SKM-1 treated with dmso at 0.1 percent for 144 hours (cell line): ENCODE measurements around the gene MAGI2.
A peak's percentile ranks its signal among the peaks of the same experiment; 100 is the strongest.
"Not testable (repeated sequence)": the region's sequence is repeated elsewhere in the genome, so short reads cannot be mapped to it uniquely, and the experiment has no call there.

Experiments used
- DNase-seq: peaks from one replicate; lab custom pipeline; 2025; ENCODE audit not compliant: unreplicated experiment; lab: John Stamatoyannopoulos, UW

Gene MAGI2

GRCh38 chr7:79452032-79452494, 1.4 kb downstream of the MAGI2 start:
- peak; percentile 49 for DNase-seq

DNA sequence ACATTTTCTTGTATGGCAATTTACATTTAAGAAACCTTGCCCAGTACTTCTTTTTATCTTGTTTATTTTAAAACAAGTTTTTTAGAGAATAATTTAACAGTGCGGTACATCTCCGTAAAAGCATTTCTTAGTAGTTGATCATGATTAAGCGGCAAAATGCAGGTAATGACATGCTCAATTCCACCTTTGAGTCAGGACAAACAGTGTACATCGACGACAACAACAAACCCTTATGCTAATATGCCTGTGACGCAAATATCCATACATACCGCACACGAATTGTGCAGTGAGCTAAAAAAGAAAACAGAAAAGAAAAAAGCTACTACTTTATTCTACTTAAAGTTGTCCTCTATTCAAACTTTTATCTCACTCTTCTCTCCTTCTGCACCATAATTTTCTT, 1.9 kb downstream of the MAGI2 start:
- DNase-seq = no peak

DNA sequence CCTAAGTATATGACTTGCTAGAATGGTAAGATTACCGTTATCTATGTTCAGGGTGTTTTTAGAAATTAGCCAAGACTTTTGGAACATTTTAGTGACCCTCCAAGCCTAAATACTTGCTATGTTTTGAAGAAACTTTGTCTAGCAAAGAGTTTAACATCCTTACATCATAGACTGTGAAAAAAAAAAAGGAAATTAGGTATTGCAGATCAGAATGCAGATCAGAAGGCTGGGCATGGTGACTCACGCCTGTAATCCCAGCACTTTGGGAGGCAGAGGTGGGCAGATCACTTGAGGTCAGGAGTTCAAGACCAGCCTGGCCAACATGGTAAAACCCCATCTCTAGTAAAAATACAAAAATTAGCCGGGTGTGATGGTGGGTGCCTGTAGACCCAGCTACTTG, 10.7 kb downstream of the MAGI2 start:
- not testable (repeated sequence) for DNase-seq

GRCh38 chr7:79436378-79436777, 17.1 kb downstream of the MAGI2 start:
- DNase-seq = no peak

DNA sequence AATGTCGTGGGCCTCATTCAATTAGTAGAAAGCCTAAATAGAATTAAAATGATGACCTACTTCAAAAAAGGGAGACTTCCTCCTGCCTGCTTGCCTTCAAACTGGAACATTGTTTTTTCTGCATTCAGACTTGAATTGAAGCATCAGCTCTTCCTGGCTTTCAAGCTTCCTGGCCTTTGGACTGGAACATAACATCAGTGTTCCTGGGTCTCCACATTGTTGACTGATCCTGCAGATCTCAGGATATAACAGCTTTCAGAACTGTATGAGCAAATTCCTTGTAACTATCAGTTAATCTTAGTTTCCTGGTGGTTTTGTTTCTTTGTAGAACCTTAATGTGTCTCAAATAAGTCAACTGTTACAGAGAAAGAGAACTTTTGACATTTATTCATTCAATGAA, 18.6 kb downstream of the MAGI2 start:
- no peak for DNase-seq

DNA sequence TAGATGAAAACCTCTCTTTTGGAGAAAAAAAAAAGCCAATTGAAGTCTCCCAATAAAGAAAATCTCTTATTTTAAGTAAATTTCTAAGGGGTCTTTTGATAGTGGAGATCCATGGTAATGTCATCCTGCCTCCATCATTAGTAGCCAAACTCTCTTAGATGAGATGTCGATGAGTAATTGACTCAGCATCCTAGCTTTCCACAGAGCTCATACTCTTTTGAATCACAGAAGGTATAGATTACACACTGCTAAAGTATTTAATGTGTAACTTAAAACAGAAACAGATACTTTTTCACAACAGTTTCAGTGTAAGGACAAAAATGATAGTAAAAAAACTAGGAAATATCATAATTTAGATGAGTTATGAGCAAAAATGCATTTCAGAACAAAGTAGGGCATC, 19.4 kb downstream of the MAGI2 start:
- DNase-seq = no peak

DNA sequence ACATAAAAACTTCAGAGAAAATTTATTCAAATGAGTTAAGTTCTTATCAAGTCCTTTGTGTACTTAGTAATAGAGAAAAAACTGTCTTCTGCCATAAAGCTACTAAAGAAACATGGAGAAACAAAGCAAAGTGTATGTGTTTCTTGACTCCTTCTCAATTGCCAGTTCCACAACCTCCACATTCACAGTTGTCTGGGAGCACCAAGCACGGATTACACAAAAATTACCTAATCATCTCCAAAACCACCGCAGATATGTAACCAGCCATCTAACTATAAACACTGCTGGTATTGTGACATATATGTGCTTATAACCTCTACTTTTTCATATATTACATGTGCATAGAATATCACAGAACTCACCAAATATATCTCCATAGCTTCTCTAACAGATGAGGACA, 23.1 kb downstream of the MAGI2 start:
- DNase-seq = no peak

- no peak for DNase-seq
Measured at GRCh38 chr7:79425665-79426064, 27.8 kb downstream of the MAGI2 start.

GRCh38 chr7:79421751-79422150, 31.7 kb downstream of the MAGI2 start:
- no peak for DNase-seq

GRCh38 chr7:79420464-79420863, 33.0 kb downstream of the MAGI2 start:
- DNase-seq = no peak

DNA sequence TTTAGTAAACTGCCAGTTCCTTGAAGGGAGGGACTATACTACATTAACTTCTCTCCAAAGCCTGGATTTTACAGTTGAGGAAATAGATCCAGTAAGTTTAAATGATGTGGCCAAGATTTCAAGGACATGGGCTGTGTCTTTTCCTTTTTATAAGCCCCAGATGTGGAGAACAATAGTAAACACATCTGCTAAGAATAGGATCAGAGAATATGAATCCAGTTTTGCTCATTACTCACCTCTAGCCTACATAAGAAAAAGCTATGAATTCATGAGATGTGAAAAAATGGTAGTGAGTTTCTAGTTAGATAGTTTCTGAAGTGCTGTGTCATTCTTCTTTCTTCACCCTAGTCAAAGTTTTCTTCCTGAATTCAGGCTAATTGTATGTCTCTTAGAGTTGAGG, 38.6 kb downstream of the MAGI2 start:
- no peak for DNase-seq

- no peak for DNase-seq
Measured at GRCh38 chr7:79412915-79413314, 40.6 kb downstream of the MAGI2 start.

- no peak for DNase-seq
Measured at GRCh38 chr7:79412438-79412837, 41.0 kb downstream of the MAGI2 start.

GRCh38 chr7:79410345-79410744, 43.1 kb downstream of the MAGI2 start:
- no peak for DNase-seq

- DNase-seq = no peak
Measured at GRCh38 chr7:79407351-79407750, 46.1 kb downstream of the MAGI2 start.

DNA sequence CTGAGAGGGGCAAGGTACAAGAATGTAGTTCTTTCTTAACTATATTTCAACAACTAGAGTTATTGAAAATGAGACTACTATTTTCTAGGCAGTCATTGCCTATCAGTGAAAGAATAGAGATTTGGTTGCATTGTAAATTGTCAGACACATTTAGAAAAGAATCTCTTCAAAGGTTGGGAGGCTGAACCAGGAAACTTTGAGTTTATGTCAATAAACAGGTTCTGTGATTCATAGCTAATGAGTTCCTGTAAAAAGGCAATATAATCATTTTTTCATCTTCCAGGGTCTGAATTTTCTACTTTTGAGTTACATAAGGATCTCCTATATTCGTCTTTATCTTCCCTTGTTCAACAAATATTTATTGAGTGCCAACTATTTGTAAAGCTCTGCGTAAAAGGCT, 47.1 kb downstream of the MAGI2 start:
- DNase-seq = no peak

GRCh38 chr7:79405368-79405767, 48.1 kb downstream of the MAGI2 start:
- DNase-seq = no peak

- DNase-seq = no peak
Measured at GRCh38 chr7:79403879-79404278, 49.6 kb downstream of the MAGI2 start.

GRCh38 chr7:79403451-79403850, 50.0 kb downstream of the MAGI2 start:
- no peak for DNase-seq

- DNase-seq = no peak
Measured at GRCh38 chr7:79401254-79401653, 52.2 kb downstream of the MAGI2 start.

- no peak for DNase-seq
Measured at GRCh38 chr7:79400222-79400621, 53.2 kb downstream of the MAGI2 start.

GRCh38 chr7:79398138-79398749, 55.2 kb downstream of the MAGI2 start:
- no peak for DNase-seq

DNA sequence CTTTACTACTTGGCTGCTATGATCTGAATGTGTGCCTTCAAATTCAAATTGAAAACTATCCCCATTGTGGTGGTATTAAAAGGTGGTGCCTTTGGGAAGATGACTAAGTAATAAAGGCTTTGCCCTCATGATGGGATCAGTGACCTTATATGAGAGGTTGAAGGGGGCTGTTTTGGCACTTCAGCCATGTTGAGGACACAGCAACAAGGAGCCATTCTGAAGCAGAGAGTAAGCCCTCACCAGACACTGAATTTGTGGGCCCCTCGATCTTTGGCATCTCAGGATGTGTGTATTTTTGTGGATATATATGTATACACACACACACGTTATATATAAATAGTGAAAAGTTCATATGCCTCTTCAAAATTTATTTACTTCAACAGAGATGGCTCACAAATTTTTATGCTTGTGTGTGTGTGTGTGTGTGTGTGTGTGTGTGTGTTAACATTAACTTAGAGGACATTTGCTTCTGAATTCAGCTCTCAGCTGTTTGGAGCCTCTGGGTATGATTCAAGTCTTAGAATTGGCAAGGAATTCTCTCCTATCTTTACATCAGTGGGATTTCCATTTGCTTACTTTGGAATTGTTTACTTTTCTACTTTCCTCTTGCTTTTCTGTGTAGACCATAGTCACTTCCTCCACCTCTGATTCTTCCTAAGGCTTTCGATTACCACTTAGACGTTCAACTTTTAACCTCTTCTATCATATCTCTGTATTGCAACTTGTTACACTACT, 66.6 kb downstream of the MAGI2 start:
- no peak for DNase-seq
